Tibial artery (tissue), 4 donors: ENCODE data around the gene SLC13A4.

ENCODE experiments used
- DNase-seq, 2 donors: peaks; one replicate each; pipeline ENCODE4 v3.0.0-alpha.2; 2019
- H3K27ac ChIP-seq, 2 donors: fragments of 200-600 bp; sonication (generic) in 1 of 2; 1 replicate in 1 of 2; 2 replicates in 1 of 2; pipeline ENCODE4 v1.5.1; 2018 to 2019; ENCODE audit warnings: mild to moderate bottlenecking in 1 of 2
- H3K27me3 ChIP-seq, 2 donors: fragments of 200-600 bp; sonication (generic) in 1 of 2; one replicate each; pipeline versions ENCODE4 v1.5.1 to v1.6.0; 2016 to 2019
- H3K36me3 ChIP-seq, 3 donors: fragments of 200-600 bp; sonication (generic) in 2 of 3; one replicate each; pipeline ENCODE4 v1.5.1; 2016 to 2019; ENCODE audit warnings: mild to moderate bottlenecking in 2 of 3
- H3K4me1 ChIP-seq, 4 donors: fragments of 200-600 bp; sonication (generic) in 2 of 4; 1 replicate in 3 of 4; 2 replicates in 1 of 4; pipeline ENCODE4 v1.5.1; 2016 to 2019
- H3K4me3 ChIP-seq, 2 donors: fragments of 200-600 bp; sonication (generic) in 1 of 2; 1 replicate in 1 of 2; 2 replicates in 1 of 2; pipeline ENCODE4 v1.5.1; 2018 to 2019; ENCODE audit warnings: mild to moderate bottlenecking in 2 of 2
- H3K9me3 ChIP-seq, 3 donors: fragments of 200-600 bp; sonication (generic) in 1 of 3; one replicate each; pipeline ENCODE4 v1.5.1; 2016 to 2019
- intact Hi-C: fragments of 100-400 bp; cut with DNase I; formaldehyde crosslinking; loops from one replicate; pipeline ENCODE4 v1.15.0; 2023; ENCODE audit warnings: low total_unique reads
- TF ChIP-seq, protein P1 (sequence below), 2 experiments: fragments of 200-600 bp in 1 of 2; fragments of 450-650 bp in 1 of 2; IDR thresholded peaks; one replicate each; pipeline ENCODE4 v1.5.1; 2017 to 2019; ENCODE audit warnings: antibody characterized with exemption in 2 of 2, mild to moderate bottlenecking in 1 of 2, moderate library complexity in 1 of 2

SLC13A4 gene

DNA sequence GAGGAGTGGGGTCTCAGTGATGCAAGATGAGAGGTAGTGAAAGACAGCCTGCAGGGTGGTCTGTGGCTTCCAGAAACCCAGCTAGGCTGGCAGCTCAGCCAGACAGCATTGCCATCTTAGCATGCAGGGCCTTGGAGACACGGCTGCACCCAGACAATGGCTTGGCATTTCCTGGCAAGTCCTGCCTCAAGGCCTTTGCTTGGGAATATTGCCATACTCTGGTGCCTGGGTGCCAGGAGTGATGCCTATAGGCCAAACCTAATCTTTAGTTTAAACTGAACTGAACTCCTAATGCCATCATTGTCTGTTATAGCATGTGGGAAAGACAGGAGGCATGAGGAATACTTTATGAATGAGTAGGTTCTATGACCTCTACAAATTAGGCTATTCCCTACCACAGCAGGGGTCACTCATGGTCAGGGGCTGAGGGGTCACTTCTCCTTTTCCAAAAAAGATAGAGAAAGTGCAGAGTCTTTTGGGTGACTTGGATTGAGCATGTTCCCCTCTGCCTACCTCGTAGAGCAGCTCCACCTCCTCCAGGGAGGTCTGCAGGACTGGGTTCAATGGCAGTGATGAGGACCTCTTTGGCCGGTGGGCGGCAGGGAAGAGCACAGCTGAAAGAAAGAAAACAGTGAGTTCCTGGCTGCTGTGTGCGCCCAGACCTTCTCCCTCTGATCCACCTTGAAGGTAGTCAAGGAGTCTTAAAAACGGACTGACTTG lies 8.8 kb upstream of the SLC13A4 start:
- H3K36me3 ChIP-seq, result peaks cover 29 to 33% (median 33%) of the 10 kb centered on the region in 3 donors
- peaks cover 0 to 18% (median 0%) of the 10 kb centered on the region in 4 donors for H3K4me1 ChIP-seq
- TF ChIP-seq, protein P1, sequence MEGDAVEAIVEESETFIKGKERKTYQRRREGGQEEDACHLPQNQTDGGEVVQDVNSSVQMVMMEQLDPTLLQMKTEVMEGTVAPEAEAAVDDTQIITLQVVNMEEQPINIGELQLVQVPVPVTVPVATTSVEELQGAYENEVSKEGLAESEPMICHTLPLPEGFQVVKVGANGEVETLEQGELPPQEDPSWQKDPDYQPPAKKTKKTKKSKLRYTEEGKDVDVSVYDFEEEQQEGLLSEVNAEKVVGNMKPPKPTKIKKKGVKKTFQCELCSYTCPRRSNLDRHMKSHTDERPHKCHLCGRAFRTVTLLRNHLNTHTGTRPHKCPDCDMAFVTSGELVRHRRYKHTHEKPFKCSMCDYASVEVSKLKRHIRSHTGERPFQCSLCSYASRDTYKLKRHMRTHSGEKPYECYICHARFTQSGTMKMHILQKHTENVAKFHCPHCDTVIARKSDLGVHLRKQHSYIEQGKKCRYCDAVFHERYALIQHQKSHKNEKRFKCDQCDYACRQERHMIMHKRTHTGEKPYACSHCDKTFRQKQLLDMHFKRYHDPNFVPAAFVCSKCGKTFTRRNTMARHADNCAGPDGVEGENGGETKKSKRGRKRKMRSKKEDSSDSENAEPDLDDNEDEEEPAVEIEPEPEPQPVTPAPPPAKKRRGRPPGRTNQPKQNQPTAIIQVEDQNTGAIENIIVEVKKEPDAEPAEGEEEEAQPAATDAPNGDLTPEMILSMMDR (IDR thresholded peaks at IDR 0.05), result no peak
- no peaks in the 10 kb centered on the region for H3K9me3 ChIP-seq
- intact Hi-C loops, result no loop called here
- H3K27ac ChIP-seq, result no peak overlapping the region
- no peak overlapping the region for H3K4me3 ChIP-seq
- no peak for DNase-seq
- no peaks in the 10 kb centered on the region for H3K27me3 ChIP-seq

- intact Hi-C loops, result no loop called here
- H3K9me3 ChIP-seq, result no peaks in the 10 kb centered on the region
- no peak for DNase-seq
Measured at GRCh38 chr7:135734343-135734689, 6.3 kb upstream of the SLC13A4 start.

DNA sequence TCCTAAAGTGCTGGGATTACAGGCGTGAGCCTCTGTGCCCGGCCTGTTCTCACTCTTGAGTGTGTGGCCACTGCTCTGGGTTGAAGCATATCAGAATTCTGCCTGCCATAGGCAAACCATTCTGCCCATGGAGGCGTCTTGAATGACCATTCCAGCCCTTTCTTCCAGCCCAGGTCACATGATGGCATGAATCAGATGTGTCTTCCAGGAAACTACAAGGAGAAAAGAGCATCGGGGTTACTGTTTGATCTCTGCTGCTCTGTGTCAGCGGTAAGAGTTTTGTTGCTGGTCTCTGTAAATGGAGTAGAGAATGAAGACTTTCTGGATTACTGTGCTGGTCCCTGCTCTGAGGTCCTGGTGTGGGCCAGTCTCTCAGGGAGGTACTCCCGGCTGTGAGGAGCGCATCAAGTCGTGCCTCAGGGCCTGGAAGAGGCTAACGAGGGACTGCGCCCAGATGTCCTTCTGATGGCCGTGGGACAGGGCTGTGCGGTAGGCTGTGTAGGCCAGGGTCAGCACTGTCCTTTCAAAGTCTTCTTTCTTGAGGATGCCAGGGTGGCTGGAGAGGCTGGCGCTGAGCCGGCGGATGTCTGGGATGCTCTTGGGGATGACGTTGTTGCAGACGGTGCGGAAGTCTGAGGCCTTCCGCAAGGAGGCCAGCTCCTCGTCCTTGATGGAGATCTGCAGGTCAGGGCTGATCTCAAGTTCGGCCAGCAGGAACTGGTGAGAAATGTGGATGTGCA lies 5.8 kb upstream of the SLC13A4 start:
- no peak for DNase-seq
- TF ChIP-seq, protein P1 (IDR thresholded peaks at IDR 0.05), result no peak

More at GRCh38 chr7:135734343-135734689, 6.3 kb upstream of the SLC13A4 start:
- Histone ChIP-seq H3K4me1 (peaks cover 0 to 11% (median 0%) of the 10 kb centered on the region in 4 donors), H3K4me3 (no peak overlapping the region), H3K27me3 (no peaks in the 10 kb centered on the region), H3K27ac (no peak overlapping the region), H3K36me3 (peaks cover 29 to 33% (median 33%) of the 10 kb centered on the region in 3 donors)
- TF ChIP-seq, protein P1 (IDR thresholded peaks at IDR 0.05), result no peak

DNA sequence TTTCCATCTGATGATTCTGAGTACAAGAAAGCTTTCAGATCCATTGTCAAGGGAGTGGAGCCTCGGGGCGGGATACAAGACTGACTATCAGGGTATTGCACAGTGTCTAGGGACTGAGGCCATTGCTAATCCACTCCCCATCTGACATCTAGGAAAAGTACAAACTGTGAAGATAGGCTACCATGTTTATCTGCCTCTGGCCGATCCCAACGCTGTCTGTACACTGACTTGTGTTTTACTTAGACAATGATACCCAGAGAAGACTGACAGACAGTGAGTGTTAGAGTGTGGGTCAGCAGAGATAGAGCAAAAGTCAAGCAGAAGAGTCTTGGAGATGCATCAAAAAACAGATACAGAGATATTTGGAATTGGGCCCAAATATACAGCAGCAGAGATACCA lies 3.1 kb upstream of the SLC13A4 start:
- Histone ChIP-seq H3K27ac (no peak overlapping the region), H3K27me3 (no peaks in the 10 kb centered on the region), H3K36me3 (peaks cover 18 to 24% (median 22%) of the 10 kb centered on the region in 3 donors), H3K4me1 (peaks cover 0 to 5% (median 0%) of the 10 kb centered on the region in 4 donors), H3K9me3 (no peaks in the 10 kb centered on the region), H3K4me3 (no peak overlapping the region)
- no peak for DNase-seq
- TF ChIP-seq, protein P1 (IDR thresholded peaks at IDR 0.05), result no peak
- intact Hi-C loops, result no loop called here

More for the DNA sequence above, 5.8 kb upstream of the SLC13A4 start:
- intact Hi-C loops, result no loop called here
- no peaks in the 10 kb centered on the region for H3K27me3 ChIP-seq
- no peak overlapping the region for H3K4me3 ChIP-seq
- H3K27ac ChIP-seq, result no peak overlapping the region
- no peaks in the 10 kb centered on the region for H3K9me3 ChIP-seq
- peaks cover 0 to 11% (median 0%) of the 10 kb centered on the region in 4 donors for H3K4me1 ChIP-seq
- H3K36me3 ChIP-seq, result peaks cover 29 to 33% (median 33%) of the 10 kb centered on the region in 3 donors

DNA sequence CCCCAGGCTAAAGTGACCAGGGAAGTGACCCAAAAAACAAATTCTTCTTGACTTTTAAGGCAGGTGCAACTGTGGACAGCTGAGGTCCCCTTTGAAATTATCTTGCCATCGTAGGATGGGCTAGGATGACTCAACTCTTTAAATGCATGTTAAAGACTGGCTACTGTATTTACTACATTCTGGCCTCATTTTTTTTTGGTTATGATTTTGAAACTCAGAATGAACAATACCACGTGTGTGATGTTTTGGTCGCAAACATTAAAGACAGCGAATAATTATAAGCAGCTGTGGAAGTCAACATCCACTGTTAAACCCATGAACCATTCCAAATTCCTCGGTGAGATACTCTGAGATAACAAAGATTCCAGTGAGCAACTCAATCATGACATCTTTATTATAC lies 1.2 kb upstream of the SLC13A4 start:
- intact Hi-C loops, result no loop called here
- TF ChIP-seq, protein P1 (IDR thresholded peaks at IDR 0.05), result no peak
- no peak for DNase-seq
- Histone ChIP-seq H3K4me1 (peaks cover 0 to 5% (median 0%) of the 10 kb centered on the region in 4 donors), H3K36me3 (peaks cover 11 to 20% (median 12%) of the 10 kb centered on the region in 3 donors), H3K4me3 (no peak overlapping the region), H3K27ac (no peak overlapping the region), H3K27me3 (no peaks in the 10 kb centered on the region), H3K9me3 (no peaks in the 10 kb centered on the region)
